Glutamatergic neuron (in vitro differentiated cells): Measurements from ENCODE around the gene DDX42. TPM values are rescaled to one million over a fixed set of nuclear protein-coding genes. Genes with fewer than 3 reads are reported as not detected.

Experiments used
- DNase-seq: peaks from one replicate; pipeline ENCODE4 v3.0.0; 2022
- H3K27ac Mint-ChIP-seq: one replicate; pipeline ENCODE4 v1.8.0; 2020; ENCODE audit warnings: mild to moderate bottlenecking, mixed read lengths, inconsistent platforms; ENCODE audit not compliant: unreplicated experiment
- H3K27me3 Mint-ChIP-seq: one replicate; pipeline ENCODE4 v1.8.0; 2020; ENCODE audit warnings: mild to moderate bottlenecking, moderate library complexity, mixed read lengths, inconsistent platforms; ENCODE audit not compliant: unreplicated experiment
- H3K36me3 Mint-ChIP-seq: one replicate; pipeline ENCODE4 v1.8.0; 2020; ENCODE audit warnings: mild to moderate bottlenecking, mixed read lengths, inconsistent platforms; ENCODE audit not compliant: unreplicated experiment
- H3K4me1 Mint-ChIP-seq: one replicate; pipeline ENCODE4 v1.8.0; 2020; ENCODE audit warnings: mild to moderate bottlenecking, low read depth, mixed read lengths, inconsistent platforms; ENCODE audit not compliant: unreplicated experiment
- H3K4me3 Mint-ChIP-seq: one replicate; pipeline ENCODE4 v1.8.0; 2020; ENCODE audit warnings: mild to moderate bottlenecking, mixed read lengths, inconsistent platforms; ENCODE audit not compliant: unreplicated experiment
- H3K9me3 Mint-ChIP-seq: one replicate; pipeline ENCODE4 v1.8.0; 2020; ENCODE audit warnings: mild to moderate bottlenecking, moderate library complexity, mixed read lengths, inconsistent platforms; ENCODE audit not compliant: unreplicated experiment
- total RNA-seq: library from RNA; stranded (reverse); fragmentation: NEBNext Ultra II Directional; extraction: Animal tissue kit (Norgen Biotek cat#: 25700); gene quantifications from one replicate; pipeline ENCODE4 v1.2.1, GENCODE V29; 2021; ENCODE audit not compliant: unreplicated experiment
- TF ChIP-seq, protein P1 (sequence below): fragments of 200-600 bp; sonication (generic); IDR thresholded peaks from one replicate; pipeline ENCODE4 v1.5.0; 2021; ENCODE audit not compliant: partially characterized antibody, unreplicated experiment

The DDX42 gene
- total RNA-seq, 1 donor from 2014 or later = 181 TPM

DNA sequence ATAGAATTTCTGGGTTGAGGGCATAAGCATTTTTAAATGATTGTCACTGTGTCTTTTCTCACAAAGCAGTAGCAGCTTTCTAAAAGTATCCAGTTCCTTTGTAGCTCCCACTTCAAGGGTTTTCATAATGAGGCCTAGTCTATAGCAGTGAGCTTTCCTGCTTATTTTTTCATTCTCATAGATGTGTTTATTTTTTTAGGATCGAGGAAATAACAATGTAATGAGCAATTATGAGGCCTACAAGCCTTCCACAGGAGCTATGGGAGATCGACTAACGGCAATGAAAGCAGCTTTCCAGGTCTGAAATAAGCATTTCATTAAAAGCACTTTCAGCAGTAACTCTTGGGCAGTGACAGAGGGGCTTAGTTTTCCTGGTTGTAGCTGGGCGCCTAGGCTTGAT, 42.7 kb downstream of the DDX42 start:
- Mint-ChIP-seq H3K4me1 (peaks cover 2% of the 10 kb centered on the region), H3K36me3 (no peaks in the 10 kb centered on the region), H3K4me3 (no peak overlapping the region), H3K9me3 (peaks cover 5% of the 10 kb centered on the region), H3K27me3 (peaks cover 9% of the 10 kb centered on the region), H3K27ac (no peak overlapping the region)
- TF ChIP-seq, protein P1, sequence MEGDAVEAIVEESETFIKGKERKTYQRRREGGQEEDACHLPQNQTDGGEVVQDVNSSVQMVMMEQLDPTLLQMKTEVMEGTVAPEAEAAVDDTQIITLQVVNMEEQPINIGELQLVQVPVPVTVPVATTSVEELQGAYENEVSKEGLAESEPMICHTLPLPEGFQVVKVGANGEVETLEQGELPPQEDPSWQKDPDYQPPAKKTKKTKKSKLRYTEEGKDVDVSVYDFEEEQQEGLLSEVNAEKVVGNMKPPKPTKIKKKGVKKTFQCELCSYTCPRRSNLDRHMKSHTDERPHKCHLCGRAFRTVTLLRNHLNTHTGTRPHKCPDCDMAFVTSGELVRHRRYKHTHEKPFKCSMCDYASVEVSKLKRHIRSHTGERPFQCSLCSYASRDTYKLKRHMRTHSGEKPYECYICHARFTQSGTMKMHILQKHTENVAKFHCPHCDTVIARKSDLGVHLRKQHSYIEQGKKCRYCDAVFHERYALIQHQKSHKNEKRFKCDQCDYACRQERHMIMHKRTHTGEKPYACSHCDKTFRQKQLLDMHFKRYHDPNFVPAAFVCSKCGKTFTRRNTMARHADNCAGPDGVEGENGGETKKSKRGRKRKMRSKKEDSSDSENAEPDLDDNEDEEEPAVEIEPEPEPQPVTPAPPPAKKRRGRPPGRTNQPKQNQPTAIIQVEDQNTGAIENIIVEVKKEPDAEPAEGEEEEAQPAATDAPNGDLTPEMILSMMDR = no peak
- DNase-seq = no peak

- H3K27ac Mint-ChIP-seq = peak overlapping the region; percentile 28
- H3K36me3 Mint-ChIP-seq = no peaks in the 10 kb centered on the region
- TF ChIP-seq, protein P1 = no peak
- peaks cover 11% of the 10 kb centered on the region for H3K27me3 Mint-ChIP-seq
- peaks cover 9% of the 10 kb centered on the region for H3K9me3 Mint-ChIP-seq
- DNase-seq = no peak
- H3K4me1 Mint-ChIP-seq = peaks cover 2% of the 10 kb centered on the region
- H3K4me3 Mint-ChIP-seq = no peak overlapping the region
Observed at GRCh38 chr17:63817736-63818385, 43.9 kb downstream of the DDX42 start.

DNA sequence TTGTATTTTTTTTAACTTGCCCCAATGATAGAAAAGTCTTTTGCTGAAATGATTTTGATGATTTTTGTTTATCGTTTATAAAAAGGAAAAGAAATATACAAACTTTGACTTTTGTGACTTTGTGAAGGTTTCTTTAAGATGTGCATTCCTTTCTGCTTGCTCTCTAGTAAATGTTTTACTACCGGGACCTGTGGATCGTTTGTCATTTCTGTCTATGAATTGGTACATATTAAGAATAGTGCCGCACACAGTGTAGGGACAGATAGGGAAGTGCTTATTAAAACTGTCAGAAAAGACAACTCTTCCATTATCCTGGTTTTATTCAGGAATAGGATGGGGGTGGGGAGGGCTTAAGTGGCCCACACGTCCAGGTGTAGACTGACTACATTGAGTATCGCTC, 45.2 kb downstream of the DDX42 start:
- Mint-ChIP-seq H3K27me3 (peaks cover 14% of the 10 kb centered on the region), H3K27ac (peak overlapping the region; percentile 54), H3K4me3 (no peak overlapping the region), H3K4me1 (peaks cover 2% of the 10 kb centered on the region), H3K9me3 (peaks cover 9% of the 10 kb centered on the region), H3K36me3 (no peaks in the 10 kb centered on the region)
- no peak for DNase-seq
- TF ChIP-seq, protein P1 = no peak

DNA sequence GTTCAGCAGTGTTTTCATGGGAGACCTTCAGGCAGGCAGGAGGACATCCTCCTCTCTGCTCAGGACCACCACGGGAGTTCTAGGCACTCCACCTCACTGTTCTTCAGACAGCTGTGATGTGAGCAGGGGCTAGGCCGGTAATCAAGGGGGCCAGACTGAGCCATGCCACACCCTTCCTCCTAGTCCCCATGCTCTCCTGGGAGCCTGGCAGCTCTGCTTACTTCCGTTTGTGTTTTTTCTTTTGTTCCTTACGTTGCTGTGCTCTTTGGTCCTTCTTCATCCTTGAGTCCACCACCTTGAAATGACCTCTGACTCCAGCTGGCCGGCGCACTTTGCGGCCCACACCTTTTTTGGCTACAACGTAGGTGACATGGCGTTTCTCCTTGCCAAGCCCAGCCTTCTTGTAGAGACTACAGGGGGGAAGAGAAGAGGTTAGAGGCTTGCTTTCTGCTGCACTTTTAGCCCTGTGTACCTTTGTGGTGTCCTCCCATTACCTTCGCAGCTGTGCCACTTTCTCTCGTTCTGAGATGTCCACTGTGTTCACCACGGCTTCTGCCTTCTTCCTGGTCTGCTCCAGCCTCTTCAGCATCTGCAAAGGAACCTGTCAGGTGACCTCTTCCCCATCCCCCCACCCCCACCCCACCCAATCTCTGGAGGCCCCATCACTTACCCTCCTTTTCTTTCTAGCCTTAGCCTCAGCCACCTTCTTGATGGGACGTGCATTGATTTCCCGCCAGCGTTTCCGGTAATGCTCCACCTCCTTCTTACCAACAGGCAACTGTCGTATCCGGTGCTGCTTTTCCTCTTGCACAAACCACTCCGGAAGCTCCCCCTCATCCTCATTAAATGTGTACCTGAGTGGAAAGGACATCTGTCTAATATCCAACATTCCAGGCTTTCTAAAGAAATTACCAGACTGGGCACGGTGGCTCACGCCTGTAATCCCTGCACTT, 45.9 kb downstream of the DDX42 start:
- peaks cover 14% of the 10 kb centered on the region for H3K27me3 Mint-ChIP-seq
- no peak for DNase-seq
- TF ChIP-seq, protein P1 = no peak
- H3K9me3 Mint-ChIP-seq = peaks cover 9% of the 10 kb centered on the region
- H3K4me1 Mint-ChIP-seq = peaks cover 2% of the 10 kb centered on the region
- H3K27ac Mint-ChIP-seq = peak overlapping the region; percentile 54
- H3K36me3 Mint-ChIP-seq = no peaks in the 10 kb centered on the region
- no peak overlapping the region for H3K4me3 Mint-ChIP-seq
